ENCODE data around the gene EHF.

DNA sequence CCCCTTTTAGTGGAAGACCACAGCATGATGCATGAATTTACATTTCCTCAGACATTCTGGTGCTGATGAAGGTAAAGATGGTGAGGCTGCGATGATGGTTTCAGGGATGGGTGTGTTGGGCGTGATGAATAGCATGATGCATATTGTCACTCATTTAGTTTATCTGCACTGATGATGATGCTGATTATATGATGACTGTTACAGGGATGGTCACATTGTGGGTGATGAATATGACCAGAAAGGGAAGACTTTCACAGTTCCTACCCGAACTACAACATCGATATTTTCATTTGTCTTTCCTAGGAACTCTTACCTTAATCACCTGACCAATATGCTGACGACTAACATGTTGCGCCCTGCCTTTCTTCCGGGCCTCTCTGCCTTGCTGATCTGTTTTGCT is 47.4 kb upstream of the EHF start:
- TF ChIP-seq, protein P1, sequence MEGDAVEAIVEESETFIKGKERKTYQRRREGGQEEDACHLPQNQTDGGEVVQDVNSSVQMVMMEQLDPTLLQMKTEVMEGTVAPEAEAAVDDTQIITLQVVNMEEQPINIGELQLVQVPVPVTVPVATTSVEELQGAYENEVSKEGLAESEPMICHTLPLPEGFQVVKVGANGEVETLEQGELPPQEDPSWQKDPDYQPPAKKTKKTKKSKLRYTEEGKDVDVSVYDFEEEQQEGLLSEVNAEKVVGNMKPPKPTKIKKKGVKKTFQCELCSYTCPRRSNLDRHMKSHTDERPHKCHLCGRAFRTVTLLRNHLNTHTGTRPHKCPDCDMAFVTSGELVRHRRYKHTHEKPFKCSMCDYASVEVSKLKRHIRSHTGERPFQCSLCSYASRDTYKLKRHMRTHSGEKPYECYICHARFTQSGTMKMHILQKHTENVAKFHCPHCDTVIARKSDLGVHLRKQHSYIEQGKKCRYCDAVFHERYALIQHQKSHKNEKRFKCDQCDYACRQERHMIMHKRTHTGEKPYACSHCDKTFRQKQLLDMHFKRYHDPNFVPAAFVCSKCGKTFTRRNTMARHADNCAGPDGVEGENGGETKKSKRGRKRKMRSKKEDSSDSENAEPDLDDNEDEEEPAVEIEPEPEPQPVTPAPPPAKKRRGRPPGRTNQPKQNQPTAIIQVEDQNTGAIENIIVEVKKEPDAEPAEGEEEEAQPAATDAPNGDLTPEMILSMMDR (conservative IDR thresholded peaks at IDR 0.05 in 1 of 2, IDR thresholded peaks at IDR 0.05 in 1 of 2; ENCODE audit: low read depth in 1 of 2, low read length in 2 of 2), result no peak
- TF ChIP-seq EZH2 (IDR thresholded peaks at IDR 0.05; ENCODE audit: low read length, missing control alignments), result no peak

Measured in fibroblast of lung (primary cell).